Stimulated activated naive CD8-positive, alpha-beta T cell treated with anti-CD3 and anti-CD28 coated beads, Interleukin-15, amount 100 ng/mL, for 72 hours (primary cell): Measurements from ENCODE around the gene GFPT2.

Experiments
- ATAC-seq: fragments of 150-1000 bp; cut with Tn5 transposase; 2 replicates; pipeline ENCODE4 v1.10.0; 2021; ENCODE audit warnings: mild to moderate bottlenecking, moderate library complexity
- DNase-seq, 2 donors: peaks; one replicate each; pipeline ENCODE4 v3.0.0; 2021 to 2022
- H3K27ac Mint-ChIP-seq, 2 donors: one replicate each; pipeline ENCODE4 v1.8.0; 2022; ENCODE audit warnings: mild to moderate bottlenecking in 2 of 2, mixed read lengths in 2 of 2, moderate library complexity in 2 of 2
- H3K27me3 Mint-ChIP-seq: one replicate; pipeline ENCODE4 v1.8.0; 2022; ENCODE audit warnings: mixed read lengths
- H3K4me1 Mint-ChIP-seq: one replicate; pipeline ENCODE4 v1.8.0; 2022; ENCODE audit warnings: mild to moderate bottlenecking, mixed read lengths
- H3K4me3 Mint-ChIP-seq, 2 donors: one replicate each; pipeline ENCODE4 v1.8.0; 2022; ENCODE audit warnings: mild to moderate bottlenecking in 2 of 2, mixed read lengths in 2 of 2, moderate library complexity in 1 of 2
- H3K9me3 Mint-ChIP-seq, 2 donors: one replicate each; pipeline ENCODE4 v1.8.0; 2022; ENCODE audit warnings: mixed read lengths in 2 of 2

The GFPT2 gene

DNA sequence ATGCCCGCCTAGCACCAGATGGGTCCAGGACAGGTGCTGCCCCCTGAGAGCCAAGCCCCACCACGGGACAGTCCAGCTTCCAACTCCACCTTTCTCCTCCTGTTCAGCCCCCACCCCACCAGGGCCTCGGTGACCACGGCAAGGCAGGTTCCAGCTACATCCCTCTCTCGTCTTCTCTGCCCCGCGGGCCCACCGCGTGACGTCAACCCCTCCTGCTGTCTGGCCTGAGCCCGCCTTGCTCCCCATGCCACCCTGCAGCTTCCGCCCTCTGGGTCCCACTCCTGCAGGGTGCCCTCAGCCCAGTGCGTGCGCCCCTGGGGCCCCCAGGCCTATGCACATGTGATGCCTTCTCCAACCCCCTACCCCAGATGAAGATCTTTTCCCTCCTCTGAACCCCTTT is 6.8 kb downstream of the GFPT2 start:
- Mint-ChIP-seq H3K27ac (no peak overlapping the region), H3K4me1 (peaks cover 5% of the 10 kb centered on the region), H3K9me3 (no peaks in the 10 kb centered on the region), H3K4me3 (no peak overlapping the region), H3K27me3 (peaks cover 51% of the 10 kb centered on the region)
- peak; percentile 51 for ATAC-seq
- no peak for DNase-seq

DNA sequence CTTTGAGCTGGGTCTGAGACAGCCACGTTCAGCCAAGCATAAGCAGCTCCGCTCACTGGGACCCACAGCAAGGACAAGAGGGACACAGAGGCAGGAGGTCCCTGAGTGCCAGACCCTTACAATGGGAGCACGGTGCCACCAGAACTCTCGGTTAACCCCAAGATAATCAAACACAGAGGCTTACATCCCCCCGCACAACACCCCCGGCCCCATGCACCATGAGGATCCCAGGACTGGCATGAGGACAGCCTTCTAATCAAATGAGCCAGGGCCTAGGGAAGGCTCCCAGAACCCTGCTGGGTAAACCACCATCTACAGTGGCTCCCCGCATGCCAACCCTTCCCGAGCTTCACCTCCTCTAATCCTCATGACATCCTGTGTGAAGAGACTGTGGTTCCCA is 7.4 kb downstream of the GFPT2 start:
- Mint-ChIP-seq H3K4me1 (peaks cover 5% of the 10 kb centered on the region), H3K27ac (no peak overlapping the region), H3K27me3 (peaks cover 45% of the 10 kb centered on the region), H3K9me3 (no peaks in the 10 kb centered on the region), H3K4me3 (no peak overlapping the region)
- no peak for DNase-seq
- no peak for ATAC-seq

DNA sequence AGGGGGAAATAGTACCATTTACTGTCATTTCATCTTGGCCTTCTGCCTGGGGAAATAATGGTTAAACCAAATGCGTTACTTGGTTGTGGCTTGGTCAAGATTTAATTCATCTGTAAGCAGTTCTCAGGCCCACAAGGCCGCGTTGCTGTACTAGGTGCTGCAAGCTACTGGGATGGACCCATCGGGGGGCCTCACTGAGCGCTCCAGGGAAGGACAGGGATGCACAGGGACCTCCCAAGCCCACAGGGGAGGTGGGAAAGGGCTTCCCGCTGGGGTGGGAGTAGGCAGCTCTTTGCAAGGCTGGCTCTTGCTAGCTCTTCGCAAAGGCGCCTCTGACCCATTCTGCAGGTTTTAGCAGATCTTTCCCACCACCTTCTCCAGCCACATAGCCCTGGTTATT is 8.0 kb downstream of the GFPT2 start:
- Mint-ChIP-seq H3K27ac (no peak overlapping the region), H3K27me3 (peaks cover 39% of the 10 kb centered on the region), H3K4me3 (no peak overlapping the region), H3K9me3 (no peaks in the 10 kb centered on the region), H3K4me1 (peaks cover 5% of the 10 kb centered on the region)
- ATAC-seq (no peak), DNase-seq (no peak)

DNA sequence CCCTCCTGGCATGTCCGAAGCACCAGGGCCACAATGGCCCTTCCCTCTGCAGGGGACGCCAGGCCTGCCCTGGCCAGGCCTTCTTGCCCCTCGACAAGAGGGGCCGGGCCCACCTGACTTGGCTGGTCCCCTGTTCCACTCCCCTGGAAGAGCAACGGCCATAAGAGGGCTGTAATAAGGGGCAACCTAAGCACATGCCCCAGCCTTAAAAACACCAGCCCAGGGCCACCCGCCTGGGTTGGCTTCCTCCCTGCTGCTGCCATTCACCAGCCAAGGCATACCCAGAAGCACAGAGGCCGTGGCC is 8.5 kb downstream of the GFPT2 start:
- Mint-ChIP-seq H3K27ac (no peak overlapping the region), H3K9me3 (no peaks in the 10 kb centered on the region), H3K27me3 (peaks cover 36% of the 10 kb centered on the region), H3K4me1 (peaks cover 5% of the 10 kb centered on the region), H3K4me3 (no peak overlapping the region)
- no peak for ATAC-seq
- DNase-seq = no peak

DNA sequence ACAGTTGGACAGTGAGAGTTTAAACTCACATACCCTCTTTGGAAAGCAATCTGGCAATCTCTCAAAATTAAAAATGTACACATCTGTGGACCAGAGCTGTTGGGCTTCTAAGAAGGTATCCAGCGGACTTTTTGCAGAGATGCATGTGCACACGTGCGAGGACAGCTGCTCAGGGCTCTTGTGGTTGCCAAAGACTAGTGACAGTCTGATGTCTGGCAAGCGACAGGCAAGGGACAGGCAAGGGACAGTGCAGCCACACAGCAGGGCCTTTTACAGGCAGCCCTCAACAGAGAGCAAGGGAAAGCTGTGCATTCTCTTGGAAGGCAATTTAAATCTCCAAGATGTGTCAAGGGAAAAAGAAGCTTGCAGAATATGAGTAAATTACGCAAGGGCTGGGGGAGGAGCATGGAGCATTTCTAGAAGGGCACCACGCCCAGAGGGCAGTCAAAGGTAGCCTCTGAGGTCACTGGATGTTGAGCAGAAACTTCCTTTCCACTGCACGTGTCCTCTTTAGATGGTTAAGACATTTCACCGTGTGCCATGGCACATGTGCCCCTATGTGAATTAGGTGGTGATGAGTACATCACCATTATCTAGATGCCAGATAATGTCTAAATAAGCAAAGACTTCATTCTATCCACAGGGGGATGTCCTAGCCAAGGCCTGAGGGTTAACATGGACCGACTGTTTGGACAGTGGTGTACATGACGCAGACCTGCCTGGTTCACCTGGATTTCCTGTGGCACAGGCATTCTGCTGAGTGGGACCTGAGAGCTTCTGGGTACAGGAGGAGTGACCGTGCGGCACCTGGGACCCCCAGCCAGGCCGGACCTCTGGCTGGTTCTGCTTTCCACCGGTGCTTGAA is 9.1 kb downstream of the GFPT2 start:
- no peak overlapping the region for H3K4me3 Mint-ChIP-seq
- no peak overlapping the region for H3K27ac Mint-ChIP-seq
- no peaks in the 10 kb centered on the region for H3K9me3 Mint-ChIP-seq
- no peak for DNase-seq
- no peak for ATAC-seq
- H3K4me1 Mint-ChIP-seq = peaks cover 5% of the 10 kb centered on the region
- peaks cover 39% of the 10 kb centered on the region for H3K27me3 Mint-ChIP-seq

DNA sequence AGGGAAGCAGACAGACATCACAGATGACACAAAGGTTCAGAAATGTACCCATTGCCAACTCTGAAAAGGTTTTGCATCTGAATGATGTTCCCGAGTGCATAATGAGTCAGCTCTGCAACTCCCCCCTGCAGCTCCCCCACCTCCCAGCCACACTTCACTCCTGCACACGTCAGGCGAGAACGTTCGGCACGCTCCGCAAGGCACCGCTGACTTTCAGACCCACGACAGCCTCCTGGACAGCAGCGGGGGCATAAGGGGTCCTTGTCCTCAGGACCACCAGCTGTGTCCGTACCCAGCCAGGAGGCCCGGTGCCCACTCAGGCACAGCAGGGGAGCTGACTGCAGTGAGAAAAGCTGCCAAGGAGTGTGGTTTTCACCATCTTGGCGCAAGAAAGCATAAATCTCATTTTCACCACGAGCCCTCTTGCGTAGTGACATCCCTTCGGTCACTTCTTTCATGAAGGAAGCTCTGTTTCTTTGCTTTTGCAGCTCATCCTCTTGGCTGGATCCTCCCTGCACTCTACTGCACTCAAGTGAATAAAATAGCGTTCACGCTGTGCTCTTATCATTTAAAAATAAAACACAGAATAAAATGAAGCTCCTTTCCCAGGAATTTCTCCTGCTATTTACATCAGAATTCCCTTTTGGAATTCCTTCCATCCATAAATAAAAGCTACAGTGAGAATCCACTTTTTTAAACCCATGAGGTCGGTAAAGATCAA is 9.9 kb downstream of the GFPT2 start:
- no peak for DNase-seq
- ATAC-seq = no peak
- Mint-ChIP-seq H3K4me3 (no peak overlapping the region), H3K9me3 (no peaks in the 10 kb centered on the region), H3K27ac (no peak overlapping the region), H3K27me3 (peaks cover 39% of the 10 kb centered on the region), H3K4me1 (peaks cover 5% of the 10 kb centered on the region)

DNA sequence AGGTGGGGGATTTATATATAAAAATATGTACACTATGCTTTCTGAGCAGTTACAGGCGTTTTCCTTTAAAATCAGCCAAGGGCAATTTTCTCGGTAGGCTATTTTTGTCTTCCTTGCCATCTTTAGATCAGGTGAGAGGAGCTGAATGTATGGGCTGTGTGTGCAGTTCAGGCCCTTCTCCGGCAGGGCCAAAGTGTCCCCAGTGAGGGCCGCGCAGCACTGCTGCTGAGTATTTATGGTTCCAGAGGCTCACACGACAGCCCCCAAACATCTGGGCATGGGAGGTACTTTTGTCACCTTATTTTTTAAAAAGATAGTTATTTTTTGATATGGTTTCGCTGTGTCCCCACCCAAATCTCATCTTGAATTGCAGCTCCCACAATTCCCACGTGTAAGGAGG is 11.5 kb downstream of the GFPT2 start:
- H3K4me3 Mint-ChIP-seq = no peak overlapping the region
- DNase-seq = no peak
- H3K4me1 Mint-ChIP-seq = peaks cover 5% of the 10 kb centered on the region
- no peaks in the 10 kb centered on the region for H3K9me3 Mint-ChIP-seq
- no peak overlapping the region for H3K27ac Mint-ChIP-seq
- ATAC-seq = no peak
- peaks cover 36% of the 10 kb centered on the region for H3K27me3 Mint-ChIP-seq

DNA sequence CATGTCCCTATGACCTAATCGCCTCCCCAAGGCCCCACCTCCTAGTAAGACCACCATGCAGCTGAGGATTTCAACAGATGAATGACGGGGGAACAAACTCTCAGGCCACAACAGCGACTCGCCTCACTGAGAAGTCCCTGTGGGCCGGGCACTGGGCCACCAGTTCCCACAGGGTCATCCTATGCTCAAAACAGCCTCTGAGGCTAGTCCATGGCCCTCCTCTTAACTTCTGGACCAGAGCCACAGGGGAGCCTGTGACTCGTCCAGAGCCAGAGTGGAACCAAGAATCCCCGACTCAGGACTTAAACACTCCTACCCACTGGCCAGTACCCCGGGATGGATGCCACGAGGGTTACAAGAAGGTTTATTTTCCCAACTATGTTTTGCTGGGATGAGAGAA is 12.3 kb downstream of the GFPT2 start:
- no peaks in the 10 kb centered on the region for H3K9me3 Mint-ChIP-seq
- H3K4me1 Mint-ChIP-seq = peaks cover 5% of the 10 kb centered on the region
- ATAC-seq = no peak
- no peak for DNase-seq
- no peak overlapping the region for H3K4me3 Mint-ChIP-seq
- H3K27me3 Mint-ChIP-seq = peaks cover 28% of the 10 kb centered on the region
- peak overlapping the region in 1 of 2 donors; percentile 42 for H3K27ac Mint-ChIP-seq

DNA sequence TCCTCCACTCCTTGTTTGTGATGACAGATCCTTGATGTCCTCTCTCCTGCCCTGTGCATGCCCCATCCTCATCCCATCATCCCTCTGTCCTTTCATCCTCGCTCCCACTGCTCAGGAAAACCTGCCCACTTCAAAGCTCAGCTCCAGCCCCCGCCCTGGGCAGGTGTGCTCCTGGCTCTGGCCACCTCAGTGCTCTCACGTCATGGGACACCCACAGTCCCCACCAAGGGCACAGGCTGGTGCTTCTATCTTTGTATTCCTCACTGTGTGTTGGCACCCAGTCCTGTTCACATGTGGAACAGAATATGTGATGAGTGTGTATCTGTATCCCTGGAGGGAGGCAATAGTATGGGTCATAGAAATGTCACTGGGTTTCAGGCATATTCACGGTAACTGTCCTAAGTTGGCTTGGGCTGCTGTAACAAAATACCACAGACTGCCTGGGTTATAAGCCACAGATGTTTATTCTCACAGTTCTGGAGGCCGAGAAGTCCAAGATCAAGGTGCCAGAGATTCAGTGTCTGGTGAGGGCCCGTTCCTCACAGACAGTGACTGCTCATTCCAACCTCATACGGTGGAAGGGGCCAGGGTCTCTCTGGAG is 13.5 kb downstream of the GFPT2 start:
- peaks cover 26% of the 10 kb centered on the region for H3K27me3 Mint-ChIP-seq
- H3K27ac Mint-ChIP-seq = peak overlapping the region in 1 of 2 donors; percentile 84
- peaks cover 5% of the 10 kb centered on the region for H3K4me1 Mint-ChIP-seq
- no peak for DNase-seq
- no peaks in the 10 kb centered on the region for H3K9me3 Mint-ChIP-seq
- no peak overlapping the region for H3K4me3 Mint-ChIP-seq
- no peak for ATAC-seq

DNA sequence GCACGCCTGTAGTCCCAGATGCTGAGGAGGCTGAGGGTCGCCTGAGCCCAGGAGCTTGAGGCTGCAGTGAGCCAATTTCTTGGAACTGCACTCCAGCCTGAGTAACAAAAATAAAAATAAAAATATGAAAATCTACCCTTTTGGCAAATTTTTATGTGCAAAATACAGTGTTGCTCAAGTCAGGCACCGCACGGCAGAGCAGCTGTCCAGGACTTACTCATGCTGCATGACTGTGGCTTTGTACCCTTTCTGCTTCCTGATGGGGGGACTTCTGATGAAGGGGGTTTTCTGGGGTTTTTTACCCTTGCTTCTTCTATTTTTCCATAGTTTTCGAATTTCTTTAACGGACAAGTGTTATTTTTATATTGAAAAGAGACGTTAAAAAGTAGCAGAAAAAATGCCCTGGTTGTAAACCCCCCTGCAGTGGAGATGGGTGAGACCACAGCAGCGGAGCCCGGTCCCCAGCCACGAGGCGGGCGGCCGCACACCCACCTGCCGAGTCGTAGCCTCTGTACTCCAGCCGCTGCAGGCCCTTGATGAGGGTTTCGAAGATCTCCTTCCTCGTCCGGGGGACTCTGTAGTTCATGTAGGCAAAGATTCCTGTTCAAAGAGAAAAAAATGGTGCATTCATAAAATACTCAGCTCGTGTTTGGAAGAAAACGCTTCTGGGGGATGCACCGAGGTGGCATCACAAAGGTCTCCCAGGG is 15.0 kb downstream of the GFPT2 start:
- Mint-ChIP-seq H3K4me3 (no peak overlapping the region), H3K9me3 (no peaks in the 10 kb centered on the region), H3K27ac (no peak overlapping the region), H3K4me1 (peaks cover 5% of the 10 kb centered on the region), H3K27me3 (peaks cover 29% of the 10 kb centered on the region)
- DNase-seq (no peak), ATAC-seq (no peak)

DNA sequence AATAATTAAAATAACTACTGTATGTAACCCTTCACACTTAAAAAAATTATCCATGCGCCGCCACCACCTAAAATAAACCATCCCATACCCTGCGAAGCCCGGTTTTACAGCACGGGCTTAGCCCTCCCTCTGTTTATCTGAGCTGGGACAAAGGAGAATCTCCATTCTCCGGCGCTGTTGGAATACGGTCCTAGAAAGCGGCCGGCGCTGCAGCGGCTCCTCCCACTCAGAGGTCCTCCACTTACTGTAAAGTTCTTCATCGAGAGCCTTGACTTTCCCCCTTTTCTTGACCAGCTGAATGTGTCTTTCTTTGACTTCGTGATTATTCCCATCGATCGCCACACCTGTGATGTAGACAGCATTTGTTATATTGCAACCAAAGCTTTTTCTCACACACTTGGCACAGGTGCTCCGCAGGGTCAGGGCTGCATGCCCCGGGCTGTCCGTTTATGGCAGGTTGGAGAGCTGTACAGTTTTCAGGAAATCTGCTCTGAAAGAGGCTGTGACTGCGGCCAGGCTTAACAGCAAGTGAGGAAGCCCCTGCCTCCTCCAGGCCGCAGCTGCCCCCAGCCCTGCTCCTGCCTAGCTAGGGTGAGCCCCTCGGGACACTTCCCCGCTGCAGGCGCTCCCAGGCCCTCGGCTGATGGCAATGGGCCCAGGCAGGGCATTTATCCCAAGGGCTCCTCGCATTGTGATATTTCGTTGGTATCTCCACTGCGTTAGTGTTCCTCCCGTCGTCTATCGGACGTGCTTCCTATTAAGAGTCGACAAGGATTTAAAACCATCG is 16.7 kb downstream of the GFPT2 start:
- DNase-seq (no peak), ATAC-seq (no peak)
- Mint-ChIP-seq H3K27ac (no peak overlapping the region), H3K27me3 (peaks cover 30% of the 10 kb centered on the region), H3K4me1 (no peaks in the 10 kb centered on the region), H3K9me3 (no peaks in the 10 kb centered on the region), H3K4me3 (no peak overlapping the region)

DNA sequence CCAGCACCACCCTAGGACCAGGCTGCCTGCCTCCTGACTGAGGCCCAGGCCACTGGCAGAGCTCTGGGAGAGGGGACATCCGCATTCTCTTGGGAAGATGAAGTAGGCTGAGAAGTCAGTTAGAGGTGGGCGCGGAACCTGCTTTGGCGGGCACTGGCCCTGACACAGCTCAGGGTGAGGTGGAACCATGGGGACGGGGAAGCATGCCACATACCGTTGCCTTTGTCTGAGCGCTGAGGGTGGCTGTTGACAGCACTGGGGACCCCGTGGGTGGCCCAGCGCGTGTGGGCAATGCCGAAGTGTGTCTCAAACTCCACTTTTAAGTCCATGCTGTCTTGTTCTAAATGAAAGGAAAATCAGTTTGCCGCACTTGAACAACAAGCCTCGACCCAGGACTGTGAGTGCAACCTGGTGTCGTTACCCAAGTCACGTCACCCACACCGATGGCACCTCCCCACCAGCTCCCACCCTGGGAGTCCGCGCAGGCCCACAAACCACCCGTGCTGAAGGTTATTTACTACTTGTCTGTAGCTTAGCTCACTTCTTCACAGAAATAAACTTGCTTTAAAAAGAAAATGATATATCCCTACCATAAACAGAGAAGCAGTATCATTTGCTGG is 17.4 kb downstream of the GFPT2 start:
- ATAC-seq = no peak
- Mint-ChIP-seq H3K27ac (no peak overlapping the region), H3K4me3 (no peak overlapping the region), H3K27me3 (peaks cover 37% of the 10 kb centered on the region), H3K4me1 (no peaks in the 10 kb centered on the region), H3K9me3 (no peaks in the 10 kb centered on the region)
- DNase-seq = no peak

DNA sequence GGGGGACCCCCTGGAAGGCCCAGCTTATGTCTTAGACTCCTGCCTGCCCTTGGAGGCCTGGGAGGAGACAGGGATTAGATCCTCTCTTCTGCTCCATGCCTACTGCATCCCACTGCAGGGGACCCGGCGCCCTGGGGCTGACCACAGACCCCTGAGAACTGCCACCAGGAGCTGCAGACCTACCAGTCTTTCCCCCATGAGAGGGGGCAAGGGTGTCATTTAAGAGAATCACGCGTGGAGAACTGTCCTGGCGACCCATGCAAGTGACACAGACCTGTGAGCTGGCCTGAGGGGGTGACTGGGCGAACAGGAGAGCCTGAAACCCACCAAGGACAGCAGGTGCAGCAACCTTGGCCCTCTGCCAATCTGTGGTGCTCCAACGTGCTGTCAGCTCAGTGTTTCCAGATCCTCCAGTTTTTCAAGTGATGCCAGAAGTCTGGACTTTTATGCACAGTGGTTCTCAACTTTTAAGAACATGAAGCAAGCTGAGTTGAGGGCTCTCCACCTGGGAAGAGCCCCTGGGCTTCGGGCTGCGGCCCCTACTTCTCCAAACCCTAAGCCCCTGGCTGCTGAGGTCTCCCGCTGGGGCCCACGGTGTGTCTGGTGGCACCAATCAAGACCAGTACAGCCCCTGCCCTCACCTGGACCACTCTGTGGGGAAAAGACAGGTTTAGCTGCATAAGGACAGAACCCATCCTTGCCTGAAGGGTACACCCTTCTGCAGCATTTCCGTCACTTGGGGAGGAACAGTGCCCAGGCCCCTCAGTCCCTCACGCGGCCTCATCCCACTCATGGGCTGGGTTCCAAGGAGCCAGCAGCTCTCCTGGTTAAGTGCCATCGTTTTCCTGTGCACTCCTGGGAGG is 18.2 kb downstream of the GFPT2 start:
- no peak overlapping the region for H3K4me3 Mint-ChIP-seq
- no peak overlapping the region for H3K27ac Mint-ChIP-seq
- DNase-seq (no peak), ATAC-seq (no peak)
- peaks cover 7% of the 10 kb centered on the region for H3K4me1 Mint-ChIP-seq
- H3K9me3 Mint-ChIP-seq = no peaks in the 10 kb centered on the region
- H3K27me3 Mint-ChIP-seq = peaks cover 45% of the 10 kb centered on the region

DNA sequence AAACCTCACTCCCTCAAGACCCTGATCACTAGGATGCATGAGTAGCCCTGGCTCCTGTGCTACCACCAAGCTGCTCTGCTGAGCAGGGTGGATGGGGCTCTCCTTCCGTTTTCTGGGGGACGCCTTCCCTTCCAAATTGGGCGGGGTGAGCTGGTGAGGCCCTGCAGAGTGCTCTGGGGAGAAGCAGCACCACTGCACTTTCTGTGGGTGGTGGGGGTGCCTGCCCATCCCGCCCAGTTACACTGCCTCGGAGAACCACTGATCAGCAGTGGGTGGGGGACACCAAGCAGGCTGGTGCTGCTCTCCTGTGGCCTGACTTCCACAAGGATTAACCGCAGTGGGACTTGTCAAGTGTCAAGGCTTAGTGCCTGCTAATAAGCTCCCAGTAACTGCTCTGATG is 19.0 kb downstream of the GFPT2 start:
- DNase-seq (no peak), ATAC-seq (no peak)
- Mint-ChIP-seq H3K4me1 (peaks cover 7% of the 10 kb centered on the region), H3K9me3 (no peaks in the 10 kb centered on the region), H3K27ac (no peak overlapping the region), H3K4me3 (no peak overlapping the region), H3K27me3 (peaks cover 42% of the 10 kb centered on the region)
